Memory B cell (primary cell): ENCODE results near the gene TLE6.
A peak's percentile ranks its signal among the peaks of the same experiment; 100 is the strongest.
"Not testable (repeated sequence)": the region's sequence is repeated elsewhere in the genome, so short reads cannot be mapped to it uniquely, and the experiment has no call there.

Experiments
- ATAC-seq: fragments of 150-1000 bp; cut with Tn5 transposase; 2 replicates; pipeline ENCODE4 v1.10.0; 2021; ENCODE audit warnings: low read depth, mild to moderate bottlenecking, moderate library complexity
- DNase-seq, 2 donors: peaks; one replicate each; pipeline ENCODE4 v3.0.0; 2022; ENCODE audit warnings: low spot score in 2 of 2
- H3K27ac Mint-ChIP-seq: one replicate; pipeline ENCODE4 v1.8.0; 2022; ENCODE audit warnings: mild to moderate bottlenecking, moderate library complexity, mixed read lengths
- H3K27me3 Mint-ChIP-seq: one replicate; pipeline ENCODE4 v1.8.0; 2022; ENCODE audit warnings: mixed read lengths
- H3K36me3 Mint-ChIP-seq: one replicate; pipeline ENCODE4 v1.8.0; 2022; ENCODE audit warnings: mild to moderate bottlenecking, mixed read lengths
- H3K4me1 Mint-ChIP-seq: one replicate; pipeline ENCODE4 v1.8.0; 2022; ENCODE audit warnings: mixed read lengths
- H3K4me3 Mint-ChIP-seq: one replicate; pipeline ENCODE4 v1.8.0; 2022; ENCODE audit warnings: mild to moderate bottlenecking, moderate library complexity, mixed read lengths
- H3K9me3 Mint-ChIP-seq: one replicate; pipeline ENCODE4 v1.8.0; 2022; ENCODE audit warnings: mixed read lengths

TLE6 gene

DNA sequence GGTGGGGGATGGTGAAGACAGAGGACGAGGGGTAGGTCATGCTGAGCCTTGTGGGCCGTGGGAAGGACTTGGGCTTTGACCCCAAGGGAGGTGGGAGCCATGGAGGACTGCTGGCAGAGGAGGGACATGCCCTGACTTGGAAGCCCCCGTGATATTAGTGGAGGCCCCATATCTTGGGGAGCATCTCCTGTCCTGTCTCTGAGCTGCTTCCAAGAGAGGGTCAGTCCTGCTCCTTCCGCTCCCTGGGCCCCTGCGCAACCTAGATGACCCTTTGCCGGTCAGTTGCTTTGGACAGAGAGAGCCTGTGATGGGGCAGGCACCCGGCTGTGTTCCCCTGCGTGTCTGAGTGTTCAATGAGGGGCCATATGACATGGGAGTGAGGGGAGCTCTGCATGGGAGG, 5.2 kb downstream of the TLE6 start:
- H3K27ac Mint-ChIP-seq, result no peak overlapping the region
- ATAC-seq (no peak), DNase-seq (no peak)
- H3K4me3 Mint-ChIP-seq, result no peak overlapping the region
- H3K4me1 Mint-ChIP-seq, result peaks cover 7% of the 10 kb centered on the region
- no peaks in the 10 kb centered on the region for H3K9me3 Mint-ChIP-seq
- peaks cover 24% of the 10 kb centered on the region for H3K27me3 Mint-ChIP-seq
- no peaks in the 10 kb centered on the region for H3K36me3 Mint-ChIP-seq

DNA sequence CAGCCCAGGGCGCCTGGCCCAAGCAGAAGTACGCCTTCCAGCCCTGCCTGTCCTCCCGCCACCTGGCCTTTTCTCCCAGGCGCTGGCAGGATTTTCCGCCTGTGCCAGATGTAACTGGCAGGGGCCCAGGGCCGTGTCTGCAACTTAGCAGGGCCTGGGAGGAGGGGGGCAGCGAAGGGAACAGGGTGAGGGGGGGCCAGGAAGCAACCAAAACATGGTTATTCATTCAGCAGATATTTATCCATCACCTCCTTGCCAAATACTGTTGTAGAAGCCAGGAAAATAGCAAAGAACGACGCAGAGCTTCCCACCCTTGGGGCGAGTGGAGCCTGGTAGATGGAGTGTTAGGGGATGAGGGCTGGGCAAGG, 5.6 kb downstream of the TLE6 start:
- Mint-ChIP-seq H3K4me3 (peak overlapping the region; percentile 30), H3K27ac (no peak overlapping the region)
- no peak for ATAC-seq

DNA sequence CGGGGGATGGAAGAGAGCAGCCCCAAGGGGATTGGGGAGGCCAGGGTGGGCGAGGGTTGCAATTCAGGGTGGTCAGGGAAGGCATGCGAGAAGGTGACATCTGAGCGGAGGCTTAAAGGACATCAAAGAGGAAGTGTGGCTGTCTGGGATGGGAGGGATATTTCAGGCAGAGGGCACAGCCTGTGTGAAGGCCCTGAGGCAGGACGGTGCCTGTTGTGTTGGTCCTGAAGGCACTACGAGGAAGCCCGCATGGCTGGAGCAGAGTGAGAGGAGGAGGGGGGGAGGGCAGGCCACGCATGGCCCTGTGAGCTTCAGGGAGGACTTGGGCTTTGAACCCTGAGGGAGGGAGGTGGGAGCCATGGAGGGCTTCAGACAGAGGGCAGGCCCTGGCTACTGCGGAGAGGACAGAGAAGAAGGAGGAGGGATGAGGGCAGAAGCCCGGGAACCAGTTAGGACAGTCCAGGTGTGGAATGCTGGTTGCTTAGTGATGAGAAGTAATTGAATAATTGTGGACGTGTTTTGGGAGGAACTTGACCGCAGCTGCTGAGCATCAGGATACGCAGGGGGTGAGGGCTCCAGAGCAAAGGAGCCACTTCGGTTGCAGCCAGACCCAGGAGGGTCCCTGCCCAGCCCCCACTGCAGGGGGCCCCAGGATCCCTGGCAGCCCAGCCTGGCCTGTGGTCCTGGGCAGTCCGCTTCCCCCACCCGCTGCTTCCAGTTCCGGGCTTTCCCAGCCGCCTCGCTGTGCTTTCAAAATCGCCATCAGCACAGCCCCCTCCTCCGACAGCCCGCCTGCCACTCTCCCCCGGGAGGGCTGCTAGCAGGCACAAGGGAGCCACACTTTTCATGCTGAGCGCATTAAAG, 6.2 kb downstream of the TLE6 start:
- Mint-ChIP-seq H3K9me3 (no peaks in the 10 kb centered on the region), H3K4me3 (peak overlapping the region; percentile 68), H3K27ac (no peak overlapping the region), H3K36me3 (no peaks in the 10 kb centered on the region), H3K4me1 (peaks cover 7% of the 10 kb centered on the region), H3K27me3 (peaks cover 26% of the 10 kb centered on the region)
- ATAC-seq, result peak; percentile 27
- DNase-seq, result no peak

More for the DNA sequence above, 5.6 kb downstream of the TLE6 start:
- Mint-ChIP-seq H3K36me3 (no peaks in the 10 kb centered on the region), H3K27me3 (peaks cover 24% of the 10 kb centered on the region), H3K4me1 (peaks cover 7% of the 10 kb centered on the region), H3K9me3 (no peaks in the 10 kb centered on the region)
- no peak for DNase-seq

DNA sequence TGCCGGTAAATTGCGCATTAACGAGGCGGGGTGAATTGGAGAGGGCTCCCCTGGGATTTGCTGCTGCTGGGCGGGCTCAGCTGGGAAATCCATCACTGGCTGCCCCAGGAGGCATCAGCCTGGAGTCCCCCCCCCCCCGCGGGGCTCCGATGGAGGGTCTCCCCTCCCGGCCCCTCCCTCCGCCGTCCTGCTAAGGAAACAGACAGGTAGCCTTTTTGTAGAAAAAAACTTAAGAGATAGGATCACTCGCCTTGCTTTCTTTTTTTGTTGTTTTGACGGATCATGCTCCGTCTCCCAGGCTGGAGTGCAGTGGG, 6.8 kb downstream of the TLE6 start:
- peak overlapping the region; percentile 68 for H3K4me3 Mint-ChIP-seq
- no peak overlapping the region for H3K27ac Mint-ChIP-seq
- peaks cover 7% of the 10 kb centered on the region for H3K4me1 Mint-ChIP-seq
- ATAC-seq, result no peak
- no peaks in the 10 kb centered on the region for H3K36me3 Mint-ChIP-seq
- H3K27me3 Mint-ChIP-seq, result peaks cover 28% of the 10 kb centered on the region
- H3K9me3 Mint-ChIP-seq, result no peaks in the 10 kb centered on the region
- DNase-seq, result no peak

DNA sequence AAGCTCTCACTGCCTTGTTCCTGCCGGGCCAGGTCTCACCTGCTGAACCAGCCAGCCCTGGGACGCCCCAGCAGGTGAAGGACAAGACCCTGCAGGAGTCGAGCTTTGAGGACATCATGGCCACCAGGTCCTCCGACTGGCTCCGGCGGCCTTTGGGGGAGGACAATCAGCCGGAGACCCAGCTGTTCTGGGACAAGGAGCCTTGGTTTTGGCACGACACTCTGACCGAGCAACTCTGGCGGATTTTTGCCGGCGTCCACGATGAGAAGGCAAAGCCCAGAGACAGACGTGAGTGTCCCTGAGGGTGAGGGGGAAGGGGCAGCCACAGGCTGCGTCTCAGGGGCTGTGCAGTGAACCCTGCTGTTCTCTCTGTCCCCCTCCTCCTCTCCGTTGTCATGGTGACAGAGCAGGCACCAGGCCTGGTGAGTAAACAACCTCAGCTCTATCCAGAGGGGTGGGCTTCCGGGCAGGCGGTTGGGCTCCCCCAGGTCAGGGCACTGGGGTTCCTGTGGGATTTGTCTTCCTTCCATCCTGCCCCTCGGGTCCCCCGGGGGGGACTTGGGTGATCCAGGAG, 9.7 kb downstream of the TLE6 start:
- peaks cover 21% of the 10 kb centered on the region for H3K27me3 Mint-ChIP-seq
- no peak overlapping the region for H3K27ac Mint-ChIP-seq
- no peaks in the 10 kb centered on the region for H3K36me3 Mint-ChIP-seq
- H3K9me3 Mint-ChIP-seq, result no peaks in the 10 kb centered on the region
- ATAC-seq (no peak), DNase-seq (no peak)
- H3K4me3 Mint-ChIP-seq, result no peak overlapping the region
- peaks cover 7% of the 10 kb centered on the region for H3K4me1 Mint-ChIP-seq

DNA sequence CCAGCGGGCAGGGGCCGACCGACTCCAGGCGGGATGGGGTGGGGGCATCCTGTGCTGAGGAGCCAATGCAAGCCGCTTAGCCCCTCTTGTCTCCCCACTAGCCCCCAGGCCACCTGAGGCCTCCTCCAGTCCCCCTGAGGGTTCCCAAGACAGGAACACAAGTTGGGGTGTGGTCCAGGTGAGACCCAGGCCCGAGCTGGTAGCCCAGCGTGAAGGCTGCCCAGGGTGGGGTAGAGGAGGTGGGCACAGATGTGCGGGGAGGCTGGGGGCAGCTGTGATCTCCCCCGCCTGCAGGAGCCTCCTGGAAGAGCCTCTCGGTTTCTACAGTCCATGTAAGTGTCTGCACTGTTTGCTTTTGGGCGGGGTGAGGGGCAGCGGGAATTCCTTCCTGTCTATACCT, 10.4 kb downstream of the TLE6 start:
- Mint-ChIP-seq H3K4me3 (no peak overlapping the region), H3K36me3 (no peaks in the 10 kb centered on the region), H3K4me1 (peaks cover 7% of the 10 kb centered on the region), H3K9me3 (no peaks in the 10 kb centered on the region), H3K27ac (no peak overlapping the region), H3K27me3 (peaks cover 21% of the 10 kb centered on the region)
- ATAC-seq (no peak), DNase-seq (no peak)

DNA sequence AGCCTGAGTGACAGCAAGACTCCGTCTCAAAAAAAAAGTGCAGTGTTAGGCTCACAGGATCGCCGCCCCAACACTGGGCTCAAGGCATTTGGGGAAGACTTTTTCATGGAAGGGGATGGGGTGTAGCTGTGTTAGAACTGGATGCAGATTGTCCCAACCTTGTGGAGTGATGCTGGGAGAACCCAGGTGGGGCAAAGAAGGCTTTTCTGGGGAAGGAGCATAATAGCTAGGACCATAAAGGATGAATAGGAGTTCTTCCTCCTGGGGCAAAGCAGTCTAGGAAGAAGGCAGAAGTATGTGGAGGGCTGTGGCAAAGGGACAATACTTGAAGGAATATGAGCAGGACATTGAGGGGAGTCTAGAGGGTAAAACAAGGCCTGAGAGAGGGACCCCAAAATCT, 11.2 kb downstream of the TLE6 start:
- Mint-ChIP-seq H3K9me3 (no peaks in the 10 kb centered on the region), H3K27me3 (peaks cover 15% of the 10 kb centered on the region), H3K27ac (no peak overlapping the region), H3K4me1 (peaks cover 1% of the 10 kb centered on the region), H3K4me3 (no peak overlapping the region), H3K36me3 (no peaks in the 10 kb centered on the region)
- DNase-seq (no peak), ATAC-seq (no peak)

DNA sequence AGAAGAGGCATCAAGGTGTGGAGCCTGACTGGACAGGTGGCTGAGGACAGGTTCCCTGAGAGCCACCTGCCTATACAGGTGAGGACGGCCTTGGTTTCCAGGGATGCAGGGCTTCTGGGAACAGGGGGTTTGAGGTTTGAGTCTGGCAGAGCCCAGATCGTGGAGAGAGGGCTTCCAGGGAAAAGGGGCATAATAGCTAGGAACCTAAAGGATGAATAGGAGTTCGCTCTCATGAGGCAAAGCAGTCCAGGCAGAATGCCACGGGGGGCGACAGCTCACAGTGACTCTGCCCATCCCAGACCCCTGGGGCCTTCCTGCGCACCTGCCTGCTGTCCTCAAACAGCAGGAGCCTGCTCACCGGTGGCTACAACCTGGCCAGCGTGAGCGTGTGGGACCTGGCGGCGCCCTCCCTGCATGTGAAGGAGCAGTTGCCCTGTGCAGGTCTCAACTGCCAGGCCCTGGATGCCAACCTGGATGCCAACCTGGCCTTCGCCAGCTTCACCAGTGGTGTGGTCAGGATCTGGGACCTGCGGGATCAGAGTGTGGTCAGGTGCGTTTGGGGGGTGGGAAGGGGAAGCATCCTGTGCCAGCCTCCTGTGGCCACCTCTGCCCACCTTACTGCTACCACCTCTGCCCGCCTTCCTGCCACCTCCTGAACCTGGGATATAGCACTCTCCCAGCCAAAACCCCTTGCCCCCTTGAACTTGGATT, 12.0 kb downstream of the TLE6 start:
- DNase-seq (no peak), ATAC-seq (no peak)
- H3K27ac Mint-ChIP-seq, result no peak overlapping the region
- no peaks in the 10 kb centered on the region for H3K9me3 Mint-ChIP-seq
- peaks cover 14% of the 10 kb centered on the region for H3K27me3 Mint-ChIP-seq
- no peaks in the 10 kb centered on the region for H3K36me3 Mint-ChIP-seq
- H3K4me1 Mint-ChIP-seq, result no peaks in the 10 kb centered on the region
- no peak overlapping the region for H3K4me3 Mint-ChIP-seq

DNA sequence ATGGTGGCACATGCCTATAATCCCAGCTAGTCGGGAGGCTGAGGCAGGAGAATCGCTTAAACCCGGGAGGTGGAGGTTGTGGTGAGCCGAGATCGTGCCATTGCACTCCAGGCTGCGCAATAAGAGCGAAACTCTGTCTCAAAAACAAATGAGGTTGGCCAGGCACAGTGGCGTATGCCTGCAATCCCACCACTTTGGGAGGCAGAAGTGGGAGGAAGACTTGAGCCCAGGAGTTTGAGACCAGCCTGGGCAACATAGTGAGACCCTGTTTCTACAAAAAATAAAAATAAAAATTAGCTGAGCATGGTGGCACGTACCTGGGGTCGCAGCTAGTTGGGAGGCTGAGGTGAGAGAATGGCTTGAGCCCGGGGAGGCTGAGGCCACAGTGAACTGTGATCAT, 15.0 kb downstream of the TLE6 start:
- not testable (repeated sequence) for H3K9me3 Mint-ChIP-seq, H3K4me1 Mint-ChIP-seq, H3K27ac Mint-ChIP-seq, H3K4me3 Mint-ChIP-seq, DNase-seq, ATAC-seq, H3K36me3 Mint-ChIP-seq
- H3K27me3 Mint-ChIP-seq, result peaks cover 15% of the 10 kb centered on the region

DNA sequence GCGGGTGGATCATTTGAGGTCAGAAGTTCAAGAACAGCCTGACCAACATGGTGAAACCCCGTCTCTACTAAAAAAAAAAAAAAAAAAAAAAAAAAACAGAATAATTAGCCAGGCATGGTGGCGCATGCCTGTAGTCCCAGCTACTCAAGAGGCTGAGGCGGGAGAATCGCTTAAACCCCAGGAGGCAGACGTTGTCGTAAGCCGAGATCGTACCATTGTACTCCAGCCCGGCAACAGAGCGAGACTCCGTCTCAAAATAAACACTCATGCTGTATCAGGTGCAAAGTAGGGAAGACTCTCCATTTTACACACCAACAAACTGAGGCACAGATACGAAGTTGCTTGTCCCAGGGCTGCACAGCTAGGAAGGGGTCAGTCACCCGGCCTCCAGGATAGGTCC, 15.6 kb downstream of the TLE6 start:
- ATAC-seq (no peak), DNase-seq (no peak)
- no peaks in the 10 kb centered on the region for H3K4me1 Mint-ChIP-seq
- H3K27me3 Mint-ChIP-seq, result peaks cover 18% of the 10 kb centered on the region
- H3K27ac Mint-ChIP-seq, result no peak overlapping the region
- H3K9me3 Mint-ChIP-seq, result no peaks in the 10 kb centered on the region
- H3K36me3 Mint-ChIP-seq, result no peaks in the 10 kb centered on the region
- no peak overlapping the region for H3K4me3 Mint-ChIP-seq

DNA sequence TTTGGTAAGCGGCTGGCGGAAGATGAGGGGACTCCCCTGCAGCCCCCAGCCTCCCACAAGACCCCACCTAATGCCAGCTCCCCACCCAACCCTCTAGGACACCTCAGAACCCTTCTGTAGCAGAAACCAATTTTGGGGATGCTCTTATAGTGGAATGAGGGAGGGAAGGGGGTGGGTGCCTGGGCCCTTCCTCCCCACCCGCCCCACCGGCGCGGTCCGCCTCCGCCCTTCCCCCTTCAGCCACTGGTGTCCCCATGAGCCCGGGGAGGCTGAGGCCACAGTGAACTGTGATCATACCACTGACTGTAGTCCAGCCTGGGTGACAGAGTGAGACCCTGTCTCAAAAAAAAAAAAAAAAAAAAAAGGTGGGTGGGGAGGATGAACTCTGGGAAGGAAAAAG, 16.2 kb downstream of the TLE6 start:
- ATAC-seq, result no peak
- H3K27ac Mint-ChIP-seq, result no peak overlapping the region
- H3K9me3 Mint-ChIP-seq, result no peaks in the 10 kb centered on the region
- DNase-seq, result no peak
- no peaks in the 10 kb centered on the region for H3K4me1 Mint-ChIP-seq
- H3K4me3 Mint-ChIP-seq, result no peak overlapping the region
- no peaks in the 10 kb centered on the region for H3K36me3 Mint-ChIP-seq
- H3K27me3 Mint-ChIP-seq, result peaks cover 16% of the 10 kb centered on the region

DNA sequence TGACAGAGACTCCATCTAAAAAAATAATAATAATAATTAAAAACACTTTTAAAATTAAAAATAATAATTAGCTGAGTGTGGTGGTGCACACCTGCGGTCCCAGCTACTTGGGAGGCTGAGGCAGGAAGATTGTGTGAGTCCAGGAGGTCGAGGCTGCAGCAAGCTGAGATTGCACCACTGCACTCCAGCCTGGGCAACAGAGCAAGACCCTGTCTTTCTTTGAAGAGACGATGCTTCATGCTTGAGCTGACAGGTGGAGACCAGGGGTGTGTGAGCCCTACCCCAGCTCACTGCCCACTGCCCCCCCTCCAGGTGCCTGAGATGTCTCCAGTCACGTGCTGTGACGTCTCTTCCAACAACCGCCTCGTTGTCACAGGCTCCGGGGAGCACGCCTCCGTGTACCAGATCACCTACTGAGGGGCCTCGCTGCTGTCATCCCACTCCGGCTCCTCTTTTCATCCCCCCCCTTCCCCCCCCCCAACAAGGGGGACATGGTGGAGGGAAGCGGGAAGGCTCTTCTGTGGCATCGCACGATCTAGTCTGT, 17.3 kb downstream of the TLE6 start:
- H3K27ac Mint-ChIP-seq, result no peak overlapping the region
- no peaks in the 10 kb centered on the region for H3K4me1 Mint-ChIP-seq
- no peaks in the 10 kb centered on the region for H3K9me3 Mint-ChIP-seq
- no peaks in the 10 kb centered on the region for H3K36me3 Mint-ChIP-seq
- DNase-seq (no peak), ATAC-seq (no peak)
- peaks cover 14% of the 10 kb centered on the region for H3K27me3 Mint-ChIP-seq
- no peak overlapping the region for H3K4me3 Mint-ChIP-seq

DNA sequence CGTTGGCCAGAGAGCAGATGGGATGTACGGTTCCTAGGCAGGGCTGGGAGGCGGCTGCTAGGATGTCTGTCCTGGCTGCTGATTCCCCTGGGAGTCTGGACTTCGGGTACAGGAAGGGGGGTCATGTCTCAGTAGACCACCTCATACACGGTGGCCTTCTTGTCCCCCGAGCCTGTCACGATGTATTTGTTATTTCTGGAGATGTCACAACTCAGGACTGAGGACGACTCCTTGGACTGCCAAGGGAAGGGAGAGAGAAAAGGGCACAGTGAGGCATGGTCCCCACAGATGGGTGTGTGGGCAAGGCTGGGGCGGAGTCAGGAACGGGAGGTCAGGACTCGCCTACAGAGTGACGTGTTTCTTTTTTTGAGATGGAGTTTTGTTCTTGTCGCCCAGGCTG, 20.4 kb downstream of the TLE6 start:
- Mint-ChIP-seq H3K4me3 (no peak overlapping the region), H3K4me1 (no peaks in the 10 kb centered on the region), H3K27me3 (peaks cover 14% of the 10 kb centered on the region), H3K9me3 (no peaks in the 10 kb centered on the region), H3K27ac (no peak overlapping the region), H3K36me3 (no peaks in the 10 kb centered on the region)
- DNase-seq (no peak), ATAC-seq (no peak)

DNA sequence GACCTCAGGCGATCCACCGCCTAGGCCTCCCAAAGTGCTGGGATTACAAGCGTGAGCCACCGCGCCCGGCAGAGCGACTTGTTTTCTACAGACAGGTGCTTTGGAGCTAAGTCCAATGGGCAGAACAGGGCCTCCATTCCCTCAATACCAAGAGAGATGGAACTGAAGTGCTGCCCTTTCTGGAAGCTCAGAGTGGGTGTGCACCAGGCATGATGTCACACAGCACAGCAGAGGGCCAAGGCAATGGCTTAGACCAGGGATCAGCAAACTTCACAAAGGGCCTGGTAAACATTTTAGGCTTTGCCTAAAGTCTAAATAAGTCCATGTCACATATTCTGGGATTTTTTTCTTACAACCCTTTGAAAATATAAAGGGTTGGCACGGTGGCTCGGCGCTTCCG, 21.3 kb downstream of the TLE6 start:
- peaks cover 14% of the 10 kb centered on the region for H3K27me3 Mint-ChIP-seq
- H3K9me3 Mint-ChIP-seq, result no peaks in the 10 kb centered on the region
- H3K27ac Mint-ChIP-seq, result no peak overlapping the region
- DNase-seq, result no peak
- ATAC-seq, result no peak
- H3K4me1 Mint-ChIP-seq, result no peaks in the 10 kb centered on the region
- H3K36me3 Mint-ChIP-seq, result no peaks in the 10 kb centered on the region
- H3K4me3 Mint-ChIP-seq, result no peak overlapping the region
